Glomerular endothelial cell (primary cell): ENCODE results near the gene VAT1L. TPM values are rescaled to one million over a fixed set of nuclear protein-coding genes. Genes with fewer than 3 reads are reported as not detected.

Source experiments
- DNase-seq: peaks from one replicate; pipeline ENCODE4 v3.0.0-alpha.2; 2011; ENCODE audit warnings: low read depth, low spot score; ENCODE audit errors: extremely low read depth
- total RNA-seq: library from RNA; depleted of rRNA; stranded (reverse); fragments of >200 nt; gene quantifications from 2 replicates; pipeline ENCODE4 v1.2.3, GENCODE V29; 2015

The VAT1L gene
- total RNA-seq, 1 donor from 2014 or later: 6.4 TPM

GRCh38 chr16:77866752-77867151, 78.4 kb downstream of the VAT1L start:
- DNase-seq: no peak

- DNase-seq: no peak
These were observed 79.7 kb downstream of the VAT1L start for GRCh38 chr16:77868052-77868451.

- no peak for DNase-seq
These were observed 80.1 kb downstream of the VAT1L start for GRCh38 chr16:77868478-77868877.

- DNase-seq: no peak
These were observed 81.8 kb downstream of the VAT1L start for GRCh38 chr16:77869997-77870813.

- DNase-seq: no peak
These were observed 83.6 kb downstream of the VAT1L start for GRCh38 chr16:77871932-77872331.

GRCh38 chr16:77873066-77873465, 84.7 kb downstream of the VAT1L start:
- DNase-seq: no peak

GRCh38 chr16:77874347-77874746, 86.0 kb downstream of the VAT1L start:
- DNase-seq: no peak

- no peak for DNase-seq
These were observed 88.4 kb downstream of the VAT1L start for GRCh38 chr16:77876776-77877175.

GRCh38 chr16:77877712-77878347, 89.5 kb downstream of the VAT1L start:
- DNase-seq: peak; percentile 76

GRCh38 chr16:77881355-77882030, 93.1 kb downstream of the VAT1L start:
- DNase-seq: no peak

GRCh38 chr16:77882358-77882757, 94.0 kb downstream of the VAT1L start:
- no peak for DNase-seq

GRCh38 chr16:77885571-77886295, 97.4 kb downstream of the VAT1L start:
- DNase-seq: no peak

GRCh38 chr16:77888871-77889270, 100.5 kb downstream of the VAT1L start:
- DNase-seq: no peak

- no peak for DNase-seq
These were observed 101.7 kb downstream of the VAT1L start for GRCh38 chr16:77890075-77890474.

- no peak for DNase-seq
These were observed 105.8 kb downstream of the VAT1L start for GRCh38 chr16:77894162-77894561.

GRCh38 chr16:77895962-77896361, 107.6 kb downstream of the VAT1L start:
- no peak for DNase-seq

- DNase-seq: no peak
These were observed 108.2 kb downstream of the VAT1L start for GRCh38 chr16:77896415-77897128.

GRCh38 chr16:77897129-77897437, 108.7 kb downstream of the VAT1L start:
- no peak for DNase-seq

GRCh38 chr16:77897831-77898605, 109.7 kb downstream of the VAT1L start:
- no peak for DNase-seq

GRCh38 chr16:77898671-77899211, 110.4 kb downstream of the VAT1L start:
- DNase-seq: no peak
